SK-N-SH (cell line): ENCODE data around the gene PEX7. TPM values are rescaled to one million over a fixed set of nuclear protein-coding genes. Genes with fewer than 3 reads are reported as not detected.

ENCODE experiments used
- CTCF ChIA-PET: fragments of 300-600, 350-600 bp; formaldehyde crosslinking; extraction: SDS; loops from one replicate; lab custom pipeline; 2021; lab: Yijun Ruan, JAX
- POLR2A ChIA-PET: fragments of 350-600 bp; sonication (Branson Sonifier 250); formaldehyde crosslinking; extraction: SDS; loops from one replicate; lab custom pipeline; 2020; ENCODE audit warnings: antibody characterized with exemption, inconsistent platforms; lab: Yijun Ruan, JAX
- DNase-seq: peaks from one replicate; pipeline ENCODE4 v3.0.0; 2012
- H2AFZ ChIP-seq: fragments of 200-600 bp; sonication (generic); 2 replicates; pipeline ENCODE4 v1.8.1; 2016; ENCODE audit warnings: antibody characterized with exemption, mild to moderate bottlenecking, low read depth
- H3F3A ChIP-seq: fragments of 200-600 bp; sonication (generic); replicated peaks from 2 replicates; pipeline ENCODE3; 2016; ENCODE audit warnings: antibody characterized with exemption, mild to moderate bottlenecking; ENCODE audit not compliant: insufficient read depth
- H3K27ac ChIP-seq, 2 experiments: fragments of 200-500 bp in 1 of 2; fragments of 200-600 bp in 1 of 2; sonication (Bioruptor generic) in 1 of 2; sonication (generic), shearing (Covaris generic) in 1 of 2; 2 replicates each; pipeline versions ENCODE4 v1.5.1 to v1.6.1; 2014 to 2016; ENCODE audit warnings: low read depth in 2 of 2, inconsistent platforms in 1 of 2, low read length in 1 of 2, mild to moderate bottlenecking in 1 of 2, mixed read lengths in 1 of 2
- H3K27me3 ChIP-seq: fragments of 200-600 bp; sonication (generic), shearing (Covaris generic); 2 replicates; pipeline ENCODE4 v1.6.1; 2016; ENCODE audit warnings: mixed run types; ENCODE audit not compliant: insufficient read depth
- H3K36me3 ChIP-seq, 2 experiments: fragments of 200-500 bp in 1 of 2; fragments of 200-600 bp in 1 of 2; sonication (Bioruptor generic) in 1 of 2; sonication (generic) in 1 of 2; replicated peaks in 1 of 2; 2 replicates each; pipeline versions ENCODE3 to v1.5.1; 2014 to 2016; ENCODE audit warnings: low read length in 1 of 2, mild to moderate bottlenecking in 1 of 2; ENCODE audit not compliant: insufficient read depth in 2 of 2, control insufficient read depth in 1 of 2
- H3K4me1 ChIP-seq, 2 experiments: fragments of 200-500 bp in 1 of 2; fragments of 200-600 bp in 1 of 2; sonication (Bioruptor generic) in 1 of 2; sonication (generic), shearing (Covaris generic) in 1 of 2; 2 replicates each; pipeline versions ENCODE4 v1.5.1 to v1.6.1; 2014 to 2016; ENCODE audit warnings: low read depth in 1 of 2, low read length in 1 of 2, mixed run types in 1 of 2; ENCODE audit not compliant: insufficient read depth in 2 of 2, control insufficient read depth in 1 of 2
- H3K4me2 ChIP-seq: fragments of 200-600 bp; sonication (generic), shearing (Covaris generic); 2 replicates; pipeline ENCODE4 v1.6.1; 2017; ENCODE audit warnings: mixed run types
- H3K4me3 ChIP-seq, 2 experiments: fragments of 200-500 bp in 1 of 2; fragments of 200-600 bp in 1 of 2; sonication (Bioruptor generic) in 1 of 2; sonication (generic), shearing (Covaris generic) in 1 of 2; 2 replicates each; pipeline versions ENCODE4 v1.5.1 to v1.8.1; 2014 to 2016; ENCODE audit warnings: low read depth in 2 of 2, inconsistent platforms in 1 of 2, low read length in 1 of 2, mild to moderate bottlenecking in 1 of 2, mixed read lengths in 1 of 2, moderate library complexity in 1 of 2
- H3K79me2 ChIP-seq: fragments of 200-600 bp; sonication (generic); 2 replicates; pipeline ENCODE4 v1.8.1; 2017; ENCODE audit warnings: mild to moderate bottlenecking; ENCODE audit not compliant: insufficient read depth
- H3K9ac ChIP-seq: fragments of 200-600 bp; sonication (generic); 2 replicates; pipeline ENCODE4 v1.6.1; 2017; ENCODE audit warnings: mixed run types
- H3K9me2 ChIP-seq: fragments of 200-600 bp; sonication (generic); 2 replicates; pipeline ENCODE4 v1.6.1; 2017; ENCODE audit warnings: mixed run types
- H3K9me3 ChIP-seq: fragments of 200-600 bp; sonication (generic); 2 replicates; pipeline ENCODE4 v1.6.1; 2017; ENCODE audit warnings: mixed run types, mild to moderate bottlenecking, moderate library complexity
- H4K20me1 ChIP-seq: fragments of 200-600 bp; sonication (generic); 2 replicates; pipeline ENCODE4 v1.6.1; 2017; ENCODE audit warnings: mild to moderate bottlenecking, mixed run types; ENCODE audit not compliant: insufficient read depth
- CHD2 ChIP-seq: fragments of 150-350 bp; IDR thresholded peaks from 2 replicates; pipeline ENCODE4 v1.6.1; 2018; ENCODE audit warnings: low read length; ENCODE audit not compliant: partially characterized antibody
- EZH2phosphoT487 ChIP-seq: fragments of 200-600 bp; sonication (generic); IDR thresholded peaks from 2 replicates; pipeline ENCODE4 v1.6.1; 2017; ENCODE audit warnings: low read depth, mixed run types, mild to moderate bottlenecking, antibody characterized with exemption, moderate library complexity, borderline replicate concordance
- GABPA ChIP-seq: IDR thresholded peaks from 2 replicates; pipeline ENCODE4 v1.4.0; 2012; ENCODE audit warnings: low read depth, mild to moderate bottlenecking
- GATA2 ChIP-seq: sonication (generic); formaldehyde crosslinking; IDR thresholded peaks from 2 replicates; pipeline ENCODE4 v1.5.0; 2020; ENCODE audit warnings: mild to moderate bottlenecking, missing genetic modification reagents
- MXI1 ChIP-seq: IDR thresholded peaks from 2 replicates; pipeline ENCODE4 v1.6.1; 2012; ENCODE audit warnings: mild to moderate bottlenecking, low read depth, low read length, improper control_type of control experiment
- NRF1 ChIP-seq: IDR thresholded peaks from 2 replicates; pipeline ENCODE4 v1.6.1; 2012; ENCODE audit warnings: low read depth, mild to moderate bottlenecking, low read length
- RCOR1 ChIP-seq: fragments of 150-350 bp; IDR thresholded peaks from 2 replicates; pipeline ENCODE4 v1.6.1; 2017; ENCODE audit warnings: antibody characterized with exemption, low read length
- RFX5 ChIP-seq: IDR thresholded peaks from 2 replicates; pipeline ENCODE4 v1.6.1; 2012; ENCODE audit warnings: mild to moderate bottlenecking, improper control_type of control experiment, low read length
- WGBS: methylation state at CpG from one replicate; pipeline ENCODE4 v1.1.6; 2017; ENCODE audit warnings: low lambda C conversion rate; 5-methylcytosine and 5-hydroxymethylcytosine counted together
- polyA plus RNA-seq, 3 experiments: library from polyadenylated mRNA; depleted of rRNA; stranded (reverse); fragments of >200 nt; gene quantifications; 2 replicates each; pipeline ENCODE4 v1.2.3, GENCODE V29; 2012
- TF ChIP-seq, protein P1 (sequence below): IDR thresholded peaks from 2 replicates; pipeline ENCODE4 v1.4.0; 2012; ENCODE audit warnings: low read depth
- TF ChIP-seq, protein P2 (sequence below): IDR thresholded peaks from 2 replicates; pipeline ENCODE4 v1.4.0; 2012; ENCODE audit warnings: low read depth, borderline replicate concordance
- TF ChIP-seq, protein P3 (sequence below): IDR thresholded peaks from 2 replicates; pipeline ENCODE4 v1.6.1; 2012; ENCODE audit warnings: mild to moderate bottlenecking, low read depth, low read length, moderate library complexity
- TF ChIP-seq, protein P4 (sequence below): fragments of 150-350 bp; IDR thresholded peaks from 2 replicates; pipeline ENCODE4 v1.6.1; 2016; ENCODE audit warnings: mild to moderate bottlenecking, low read depth, low read length
- TF ChIP-seq, protein P5 (sequence below): IDR thresholded peaks from 2 replicates; pipeline ENCODE4 v1.4.0; 2012; ENCODE audit warnings: low read depth, borderline replicate concordance

PEX7 gene
- polyA plus RNA-seq, 1 of the 3 experiments (the other 2 are of a cell fraction), result 10.8 TPM

DNA sequence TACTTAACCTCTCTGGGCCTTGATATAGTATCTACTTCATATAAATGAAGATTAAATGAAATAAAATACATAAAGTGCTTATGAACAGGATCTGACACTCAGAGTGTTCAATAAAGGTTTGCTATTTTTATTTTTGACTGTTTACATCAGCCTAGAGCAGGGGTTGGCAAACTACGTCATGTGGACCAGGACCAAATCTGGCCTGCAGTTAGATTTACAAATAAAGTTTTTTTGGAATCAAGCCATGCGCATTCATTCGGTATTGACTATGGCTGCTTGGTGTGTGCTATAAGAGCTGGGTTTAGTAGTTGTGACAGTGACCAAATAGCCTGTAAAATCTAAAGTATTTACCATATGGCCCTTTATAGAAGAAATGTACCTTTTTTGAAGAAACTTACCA, 20.8 kb downstream of the PEX7 start:
- Histone ChIP-seq H3K4me1 (peaks cover 0 to 6% of the 10 kb centered on the region in 2 experiments; a peak in 2 of 4 replicates), H3K36me3 (peaks cover 0 to 4% of the 10 kb centered on the region in 2 experiments), H3K9ac (no peak overlapping the region), H3K27me3 (no peaks in the 10 kb centered on the region), H3K4me3 (no peak overlapping the region), H2AFZ (no peak overlapping the region), H3K79me2 (no peaks in the 10 kb centered on the region), H4K20me1 (no peaks in the 10 kb centered on the region), H3F3A (no peaks in the 10 kb centered on the region), H3K4me2 (no peak overlapping the region), H3K27ac (peak overlapping the region in 1 of 2 experiments; percentile 48; a peak in 1 of 4 replicates), H3K9me3 (no peaks in the 10 kb centered on the region), H3K9me2 (no peaks in the 10 kb centered on the region)
- ChIA-PET POLR2A (interaction anchor here (0.7 to 1.0 kb wide), 2 partner anchors 19 to 146 kb away, joined by 3 read pairs; no protein-coding TSS in a partner anchor), CTCF (interaction anchor here (0.9 to 1.8 kb wide), 9 partner anchors 14 to 471 kb away, joined by 3 to 7 read pairs (median 4); partner anchors contain the start of genes MAP3K5 and SLC35D3)
- TF ChIP-seq GATA2 (CRISPR knock-in tag), result no peak
- TF ChIP-seq, protein P1, sequence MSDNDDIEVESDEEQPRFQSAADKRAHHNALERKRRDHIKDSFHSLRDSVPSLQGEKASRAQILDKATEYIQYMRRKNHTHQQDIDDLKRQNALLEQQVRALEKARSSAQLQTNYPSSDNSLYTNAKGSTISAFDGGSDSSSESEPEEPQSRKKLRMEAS, result no peak
- TF ChIP-seq, protein P2, sequence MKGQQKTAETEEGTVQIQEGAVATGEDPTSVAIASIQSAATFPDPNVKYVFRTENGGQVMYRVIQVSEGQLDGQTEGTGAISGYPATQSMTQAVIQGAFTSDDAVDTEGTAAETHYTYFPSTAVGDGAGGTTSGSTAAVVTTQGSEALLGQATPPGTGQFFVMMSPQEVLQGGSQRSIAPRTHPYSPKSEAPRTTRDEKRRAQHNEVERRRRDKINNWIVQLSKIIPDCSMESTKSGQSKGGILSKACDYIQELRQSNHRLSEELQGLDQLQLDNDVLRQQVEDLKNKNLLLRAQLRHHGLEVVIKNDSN, result no peak
- TF ChIP-seq CHD2, result no peak
- TF ChIP-seq MXI1, result no peak
- TF ChIP-seq, protein P3, sequence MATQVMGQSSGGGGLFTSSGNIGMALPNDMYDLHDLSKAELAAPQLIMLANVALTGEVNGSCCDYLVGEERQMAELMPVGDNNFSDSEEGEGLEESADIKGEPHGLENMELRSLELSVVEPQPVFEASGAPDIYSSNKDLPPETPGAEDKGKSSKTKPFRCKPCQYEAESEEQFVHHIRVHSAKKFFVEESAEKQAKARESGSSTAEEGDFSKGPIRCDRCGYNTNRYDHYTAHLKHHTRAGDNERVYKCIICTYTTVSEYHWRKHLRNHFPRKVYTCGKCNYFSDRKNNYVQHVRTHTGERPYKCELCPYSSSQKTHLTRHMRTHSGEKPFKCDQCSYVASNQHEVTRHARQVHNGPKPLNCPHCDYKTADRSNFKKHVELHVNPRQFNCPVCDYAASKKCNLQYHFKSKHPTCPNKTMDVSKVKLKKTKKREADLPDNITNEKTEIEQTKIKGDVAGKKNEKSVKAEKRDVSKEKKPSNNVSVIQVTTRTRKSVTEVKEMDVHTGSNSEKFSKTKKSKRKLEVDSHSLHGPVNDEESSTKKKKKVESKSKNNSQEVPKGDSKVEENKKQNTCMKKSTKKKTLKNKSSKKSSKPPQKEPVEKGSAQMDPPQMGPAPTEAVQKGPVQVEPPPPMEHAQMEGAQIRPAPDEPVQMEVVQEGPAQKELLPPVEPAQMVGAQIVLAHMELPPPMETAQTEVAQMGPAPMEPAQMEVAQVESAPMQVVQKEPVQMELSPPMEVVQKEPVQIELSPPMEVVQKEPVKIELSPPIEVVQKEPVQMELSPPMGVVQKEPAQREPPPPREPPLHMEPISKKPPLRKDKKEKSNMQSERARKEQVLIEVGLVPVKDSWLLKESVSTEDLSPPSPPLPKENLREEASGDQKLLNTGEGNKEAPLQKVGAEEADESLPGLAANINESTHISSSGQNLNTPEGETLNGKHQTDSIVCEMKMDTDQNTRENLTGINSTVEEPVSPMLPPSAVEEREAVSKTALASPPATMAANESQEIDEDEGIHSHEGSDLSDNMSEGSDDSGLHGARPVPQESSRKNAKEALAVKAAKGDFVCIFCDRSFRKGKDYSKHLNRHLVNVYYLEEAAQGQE, result no peak
- TF ChIP-seq RCOR1, result no peak
- no peak for TF ChIP-seq GABPA
- TF ChIP-seq RFX5, result no peak
- TF ChIP-seq, protein P4, sequence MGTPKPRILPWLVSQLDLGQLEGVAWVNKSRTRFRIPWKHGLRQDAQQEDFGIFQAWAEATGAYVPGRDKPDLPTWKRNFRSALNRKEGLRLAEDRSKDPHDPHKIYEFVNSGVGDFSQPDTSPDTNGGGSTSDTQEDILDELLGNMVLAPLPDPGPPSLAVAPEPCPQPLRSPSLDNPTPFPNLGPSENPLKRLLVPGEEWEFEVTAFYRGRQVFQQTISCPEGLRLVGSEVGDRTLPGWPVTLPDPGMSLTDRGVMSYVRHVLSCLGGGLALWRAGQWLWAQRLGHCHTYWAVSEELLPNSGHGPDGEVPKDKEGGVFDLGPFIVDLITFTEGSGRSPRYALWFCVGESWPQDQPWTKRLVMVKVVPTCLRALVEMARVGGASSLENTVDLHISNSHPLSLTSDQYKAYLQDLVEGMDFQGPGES, result no peak
- no peak for TF ChIP-seq EZH2phosphoT487
- TF ChIP-seq, protein P5, sequence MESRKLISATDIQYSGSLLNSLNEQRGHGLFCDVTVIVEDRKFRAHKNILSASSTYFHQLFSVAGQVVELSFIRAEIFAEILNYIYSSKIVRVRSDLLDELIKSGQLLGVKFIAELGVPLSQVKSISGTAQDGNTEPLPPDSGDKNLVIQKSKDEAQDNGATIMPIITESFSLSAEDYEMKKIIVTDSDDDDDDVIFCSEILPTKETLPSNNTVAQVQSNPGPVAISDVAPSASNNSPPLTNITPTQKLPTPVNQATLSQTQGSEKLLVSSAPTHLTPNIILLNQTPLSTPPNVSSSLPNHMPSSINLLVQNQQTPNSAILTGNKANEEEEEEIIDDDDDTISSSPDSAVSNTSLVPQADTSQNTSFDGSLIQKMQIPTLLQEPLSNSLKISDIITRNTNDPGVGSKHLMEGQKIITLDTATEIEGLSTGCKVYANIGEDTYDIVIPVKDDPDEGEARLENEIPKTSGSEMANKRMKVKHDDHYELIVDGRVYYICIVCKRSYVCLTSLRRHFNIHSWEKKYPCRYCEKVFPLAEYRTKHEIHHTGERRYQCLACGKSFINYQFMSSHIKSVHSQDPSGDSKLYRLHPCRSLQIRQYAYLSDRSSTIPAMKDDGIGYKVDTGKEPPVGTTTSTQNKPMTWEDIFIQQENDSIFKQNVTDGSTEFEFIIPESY, result no peak
- no peak for TF ChIP-seq NRF1
- WGBS, result 98% methylated on average over 3 of the region's 3 CpGs
- DNase-seq, result no peak
